NCI-H2081 (cell line): ENCODE measurements around the gene CYP2D6.
"Not testable (repeated sequence)": the region's sequence is repeated elsewhere in the genome, so short reads cannot be mapped to it uniquely, and the experiment has no call there.

Source experiments
- DNase-seq, 2 experiments: peaks; one replicate each; lab custom pipeline; 2025; lab: John Stamatoyannopoulos, UW

CYP2D6 gene

GRCh38 chr22:42158456-42159132 is 28.0 kb upstream of the CYP2D6 start:
- DNase-seq, result no peak

GRCh38 chr22:42156598-42156997 is 26.0 kb upstream of the CYP2D6 start:
- no peak for DNase-seq

- no peak for DNase-seq
Observed at GRCh38 chr22:42156121-42156520, 25.5 kb upstream of the CYP2D6 start.

GRCh38 chr22:42155053-42155543 is 24.5 kb upstream of the CYP2D6 start:
- DNase-seq, result no peak

- DNase-seq, result no peak
Observed at GRCh38 chr22:42154293-42155052, 23.9 kb upstream of the CYP2D6 start.

GRCh38 chr22:42152661-42153270 is 22.2 kb upstream of the CYP2D6 start:
- DNase-seq, result no peak

GRCh38 chr22:42151924-42152635 is 21.5 kb upstream of the CYP2D6 start:
- no peak for DNase-seq

GRCh38 chr22:42150727-42151590 is 20.3 kb upstream of the CYP2D6 start:
- no peak for DNase-seq

- not testable (repeated sequence) for DNase-seq
Observed at GRCh38 chr22:42149798-42150197, 19.2 kb upstream of the CYP2D6 start.

GRCh38 chr22:42145175-42145574 is 14.6 kb upstream of the CYP2D6 start:
- no peak for DNase-seq

- not testable (repeated sequence) for DNase-seq
Observed at GRCh38 chr22:42143859-42144822, 13.5 kb upstream of the CYP2D6 start.

- no peak for DNase-seq
Observed at GRCh38 chr22:42142771-42143461, 12.3 kb upstream of the CYP2D6 start.

- not testable (repeated sequence) for DNase-seq
Observed at GRCh38 chr22:42141307-42142057, 10.9 kb upstream of the CYP2D6 start.

GRCh38 chr22:42140153-42140552 is 9.5 kb upstream of the CYP2D6 start:
- not testable (repeated sequence) for DNase-seq

GRCh38 chr22:42139508-42139907 is 8.9 kb upstream of the CYP2D6 start:
- DNase-seq, result not testable (repeated sequence)

- no peak for DNase-seq
Observed at GRCh38 chr22:42138972-42139371, 8.4 kb upstream of the CYP2D6 start.

GRCh38 chr22:42138122-42138770 is 7.6 kb upstream of the CYP2D6 start:
- no peak for DNase-seq

- not testable (repeated sequence) for DNase-seq
Observed at GRCh38 chr22:42135688-42136087, 5.1 kb upstream of the CYP2D6 start.
